ENCODE data around the gene SYNE2.
"Not testable (repeated sequence)": the region's sequence is repeated elsewhere in the genome, so short reads cannot be mapped to it uniquely, and the experiment has no call there.

SYNE2 gene

GRCh38 chr14:64158608-64159007 lies 305.8 kb downstream of the SYNE2 start:
- no peak for DNase-seq

- no peak for DNase-seq
These were observed 306.8 kb downstream of the SYNE2 start for GRCh38 chr14:64159588-64159987.

GRCh38 chr14:64170181-64170580 lies 317.4 kb downstream of the SYNE2 start:
- DNase-seq, result no peak

GRCh38 chr14:64174922-64175782 lies 322.3 kb downstream of the SYNE2 start:
- no peak for DNase-seq

- DNase-seq, result no peak
These were observed 323.5 kb downstream of the SYNE2 start for GRCh38 chr14:64176330-64176729.

GRCh38 chr14:64178814-64179213 lies 326.0 kb downstream of the SYNE2 start:
- no peak for DNase-seq

- not testable (repeated sequence) for DNase-seq
These were observed 330.1 kb downstream of the SYNE2 start for GRCh38 chr14:64182908-64183307.

- DNase-seq, result no peak
These were observed 331.4 kb downstream of the SYNE2 start for GRCh38 chr14:64184103-64184729.

DNA sequence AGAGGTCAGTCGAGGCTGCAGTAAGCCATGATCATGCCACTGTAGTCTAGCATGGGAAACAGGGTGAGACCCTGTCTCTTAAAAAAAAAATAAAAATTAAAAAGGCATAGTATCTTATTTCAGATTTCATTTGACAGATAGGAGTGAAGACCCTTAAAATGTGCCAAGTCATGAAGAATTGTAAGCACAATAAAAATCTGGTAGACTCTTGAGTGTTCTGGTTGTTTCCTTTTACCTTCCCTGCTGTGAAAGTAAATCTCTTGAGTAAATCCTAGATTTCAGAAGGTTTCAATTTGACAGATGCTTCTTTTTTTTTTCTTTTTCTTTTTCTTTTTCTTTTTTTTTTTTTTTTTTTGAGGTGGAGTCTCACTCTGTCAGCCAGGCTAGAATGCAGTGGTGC lies 332.4 kb downstream of the SYNE2 start:
- DNase-seq, result no peak

DNA sequence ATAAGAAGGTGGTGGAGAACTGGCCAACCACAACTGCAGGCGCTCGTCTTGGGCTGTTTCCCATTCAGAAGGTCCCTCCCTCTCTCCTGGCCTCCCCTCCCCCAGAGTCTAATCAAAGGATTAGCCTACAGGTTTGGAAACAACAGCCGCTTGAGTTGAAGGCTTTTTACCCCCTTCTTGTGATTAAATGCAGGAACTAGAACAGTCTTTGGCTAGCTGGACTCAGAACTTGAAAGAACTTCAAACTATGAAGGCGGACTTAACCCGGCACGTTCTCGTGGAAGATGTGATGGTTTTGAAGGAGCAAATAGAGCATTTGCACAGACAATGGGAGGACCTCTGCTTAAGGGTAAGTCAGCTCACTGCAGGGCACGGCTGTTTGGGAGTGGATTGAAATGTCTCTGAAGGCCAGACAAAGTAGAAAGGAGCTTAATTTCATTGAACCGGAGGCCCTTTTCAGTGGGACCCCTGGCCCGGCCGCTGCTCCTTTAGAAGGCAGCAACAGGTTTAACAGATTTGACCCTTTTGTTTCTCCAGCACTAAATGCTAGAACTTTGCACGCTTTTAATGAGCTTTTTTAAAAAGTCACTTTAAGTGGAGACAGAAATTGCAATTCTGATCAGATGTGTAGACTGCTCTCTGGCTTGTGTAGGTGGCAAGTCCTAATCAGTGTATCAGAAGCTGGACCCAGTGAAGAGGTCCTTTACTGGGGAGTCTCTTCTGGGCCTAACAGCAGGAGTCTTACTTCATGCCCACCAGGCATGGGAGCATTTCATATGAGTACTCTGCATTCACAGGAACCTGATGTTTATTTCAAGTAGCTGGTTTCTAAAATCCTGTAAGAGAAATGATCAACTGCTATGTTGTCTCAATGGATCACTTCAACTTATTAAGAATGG lies 333.7 kb downstream of the SYNE2 start:
- no peak for DNase-seq

- DNase-seq, result no peak
These were observed 334.5 kb downstream of the SYNE2 start for GRCh38 chr14:64187331-64187730.

- DNase-seq, result no peak
These were observed 338.2 kb downstream of the SYNE2 start for GRCh38 chr14:64190974-64191502.

- DNase-seq, result no peak
These were observed 339.0 kb downstream of the SYNE2 start for GRCh38 chr14:64191756-64192155.

DNA sequence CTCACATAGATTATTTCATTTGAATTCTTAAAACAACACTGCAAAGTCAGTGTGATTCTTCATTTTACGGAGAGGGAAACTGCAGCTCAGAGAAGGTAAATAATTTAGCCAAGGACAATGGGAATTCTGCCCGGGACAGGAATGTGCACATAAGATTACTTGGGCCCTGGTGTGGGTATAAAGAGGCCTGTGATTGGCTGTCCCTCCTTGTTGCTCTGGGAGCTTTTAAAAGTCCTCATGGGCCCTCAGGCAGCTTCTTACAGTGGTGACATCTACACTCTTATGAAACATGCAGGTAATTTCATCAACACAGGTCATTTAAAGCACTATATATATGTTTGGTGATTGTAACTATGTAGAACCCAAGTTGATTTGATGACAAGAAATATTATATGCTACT lies 341.0 kb downstream of the SYNE2 start:
- no peak for DNase-seq

- DNase-seq, result no peak
These were observed 341.6 kb downstream of the SYNE2 start for GRCh38 chr14:64194404-64194803.

DNA sequence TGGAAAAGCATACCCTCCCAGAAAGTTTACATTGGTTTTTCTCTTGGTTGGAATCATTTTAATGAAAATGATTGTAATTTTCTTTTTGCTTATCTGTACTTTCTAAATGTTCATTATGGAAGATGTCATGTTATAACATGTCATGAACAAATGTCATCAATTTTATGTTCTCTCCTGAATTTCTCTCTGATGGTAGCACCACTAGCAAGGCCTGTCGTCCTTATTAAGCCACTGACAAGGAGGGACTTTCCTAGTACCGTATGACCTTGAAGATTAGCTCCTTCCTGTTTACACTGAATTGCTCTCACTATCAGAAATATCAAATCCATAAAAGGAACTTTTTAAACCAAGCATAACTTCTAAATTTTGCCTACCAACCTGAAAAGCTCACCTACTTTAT lies 342.4 kb downstream of the SYNE2 start:
- no peak for DNase-seq

DNA sequence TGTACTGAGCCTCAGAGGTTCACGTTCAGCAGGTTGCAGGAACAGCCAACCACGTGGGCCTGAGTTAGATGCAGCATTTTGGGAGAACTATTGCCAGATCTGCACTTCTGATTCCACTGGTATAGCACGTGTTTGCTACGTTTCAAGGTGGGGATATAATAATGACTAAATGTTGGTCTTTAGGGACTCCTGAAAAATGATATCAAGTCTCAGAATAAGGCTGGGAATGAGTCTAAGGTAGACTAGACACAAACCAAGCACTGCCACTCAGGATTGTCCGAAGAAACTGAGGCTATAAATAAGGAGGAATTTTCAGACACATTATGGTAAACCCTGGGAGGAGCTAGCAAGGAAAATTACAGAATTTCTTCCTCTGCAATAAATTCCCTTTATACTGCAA lies 343.3 kb downstream of the SYNE2 start:
- DNase-seq, result no peak

GRCh38 chr14:64196814-64197411 lies 344.1 kb downstream of the SYNE2 start:
- no peak for DNase-seq

GRCh38 chr14:64197996-64198395 lies 345.2 kb downstream of the SYNE2 start:
- no peak for DNase-seq

DNA sequence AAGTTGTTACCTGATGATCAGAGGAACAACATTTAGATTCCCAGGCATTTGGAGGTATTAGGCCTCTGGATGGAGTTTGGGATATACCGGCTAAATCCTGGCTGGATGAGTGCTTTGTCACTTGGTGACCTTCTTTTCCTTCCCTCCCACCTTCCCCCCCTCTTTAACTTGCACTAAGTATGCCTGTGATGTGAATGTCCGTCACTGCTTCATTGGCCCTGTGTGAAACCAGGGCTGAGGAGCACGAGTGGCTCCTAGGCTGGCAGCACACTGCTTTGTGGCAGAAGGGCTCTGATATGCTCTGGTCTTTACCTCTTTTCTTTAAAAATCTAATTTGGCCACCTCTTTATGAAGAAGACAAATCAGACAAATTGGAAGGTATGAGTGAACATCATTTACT lies 345.7 kb downstream of the SYNE2 start:
- DNase-seq, result no peak

DNA sequence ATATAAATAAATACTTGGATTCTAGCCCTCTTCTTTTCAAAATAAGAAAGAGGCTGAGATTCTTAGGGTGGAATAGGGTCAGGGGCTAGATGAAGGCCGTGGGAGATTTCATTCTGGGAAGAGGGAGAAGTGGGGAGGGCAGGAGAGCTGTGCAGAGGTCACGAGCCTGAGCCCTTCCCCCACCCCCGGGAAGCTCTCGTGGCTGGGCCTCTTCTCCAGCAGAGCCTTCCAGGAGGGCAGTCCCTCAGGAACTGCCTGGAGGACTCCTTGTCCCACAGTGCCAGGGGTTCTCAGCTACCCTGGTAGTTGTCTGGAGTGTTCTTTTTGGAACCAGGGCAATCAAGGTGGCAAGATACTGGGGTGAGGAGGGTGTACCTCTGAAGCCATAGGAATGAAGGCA lies 347.4 kb downstream of the SYNE2 start:
- no peak for DNase-seq

DNA sequence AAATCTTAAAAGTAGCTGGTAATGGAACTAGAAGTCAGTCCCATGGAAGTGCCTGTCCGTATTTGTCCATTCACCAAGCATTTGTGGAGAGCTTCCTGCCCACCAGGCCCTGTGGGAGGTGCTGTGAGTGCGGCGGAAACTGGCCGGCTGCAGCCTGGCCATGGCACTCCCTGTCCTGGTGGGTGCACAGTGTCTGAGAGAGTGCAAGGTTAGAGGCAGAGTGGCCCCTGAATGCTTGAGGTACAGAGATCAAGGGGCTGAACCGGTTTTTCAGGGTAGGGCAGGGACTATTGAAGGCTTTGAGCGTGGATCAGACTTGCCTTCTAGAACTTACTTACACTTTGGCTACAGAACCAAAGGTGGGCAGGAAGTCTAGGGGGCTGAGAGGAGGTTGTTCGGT lies 348.5 kb downstream of the SYNE2 start:
- DNase-seq, result no peak
